ENCODE results near the gene BBS5. TPM values are rescaled to one million over a fixed set of nuclear protein-coding genes. Genes with fewer than 3 reads are reported as not detected.

The BBS5 gene
- total and polyA plus RNA-seq, 2 experiments from 2014 or later, result 0.10 to 0.36 TPM

Other genes starting within 250 kb of the BBS5 start
- 1.9 and 2.7 TPM in 2 replicates for gene LRP2, start 117.0 kb upstream of the BBS5 start, total RNA-seq (2014; rRNA removed; shearing (Covaris generic))
- 0.49 and 0.68 TPM in 2 replicates for gene LRP2, start 117.0 kb upstream of the BBS5 start, polyA plus RNA-seq (2016; fragmentation: Nextera tagmentation; extraction: Ambion mirVana)
- gene KLHL41, start 30.2 kb downstream of the BBS5 start, total RNA-seq (2014; rRNA removed; shearing (Covaris generic)), result not detected in 2 replicates
- gene KLHL41, start 30.2 kb downstream of the BBS5 start, polyA plus RNA-seq (2016; fragmentation: Nextera tagmentation; extraction: Ambion mirVana), result not detected in 2 replicates
- gene FASTKD1, start 94.4 kb downstream of the BBS5 start, total RNA-seq (2014; rRNA removed; shearing (Covaris generic)), result 49.0 and 74.8 TPM in 2 replicates
- 53.3 and 65.5 TPM in 2 replicates for gene FASTKD1, start 94.4 kb downstream of the BBS5 start, polyA plus RNA-seq (2016; fragmentation: Nextera tagmentation; extraction: Ambion mirVana)
- gene PPIG, start 104.9 kb downstream of the BBS5 start, total RNA-seq (2014; rRNA removed; shearing (Covaris generic)), result 38.8 and 40.7 TPM in 2 replicates
- 117 and 157 TPM in 2 replicates for gene PPIG, start 104.9 kb downstream of the BBS5 start, polyA plus RNA-seq (2016; fragmentation: Nextera tagmentation; extraction: Ambion mirVana)
- 0.08 TPM in 1 of 2 replicates, not detected in the other for gene CFAP210, start 214.9 kb downstream of the BBS5 start, total RNA-seq (2014; rRNA removed; shearing (Covaris generic))
- gene CFAP210, start 214.9 kb downstream of the BBS5 start, polyA plus RNA-seq (2016; fragmentation: Nextera tagmentation; extraction: Ambion mirVana), result 2.9 and 3.7 TPM in 2 replicates
- 8.3 and 12.2 TPM in 2 replicates for gene PHOSPHO2, start 215.0 kb downstream of the BBS5 start, total RNA-seq (2014; rRNA removed; shearing (Covaris generic))
- gene PHOSPHO2, start 215.0 kb downstream of the BBS5 start, polyA plus RNA-seq (2016; fragmentation: Nextera tagmentation; extraction: Ambion mirVana), result 6.6 and 8.7 TPM in 2 replicates

Data from GM23338 (cell line).